Activated CD4-positive, alpha-beta T cell treated with anti-CD3 and anti-CD28 coated beads, Interleukin-2, amount 10 ng/mL, durations not matched to agents 7 days and 5 days (primary cell): ENCODE measurements around the gene ATP6V0A4. TPM values are rescaled to one million over a fixed set of nuclear protein-coding genes. Genes with fewer than 3 reads are reported as not detected.
"Not testable (repeated sequence)": the region's sequence is repeated elsewhere in the genome, so short reads cannot be mapped to it uniquely, and the experiment has no call there.

Experiments
- CTCF ChIA-PET: fragments of 350-600 bp; sonication (Branson Sonifier 250); formaldehyde crosslinking; loops from one replicate; lab custom pipeline; 2021; ENCODE audit warnings: antibody characterized with exemption; lab: Charles Lee
- POLR2A ChIA-PET: fragments of 350-600 bp; sonication (Branson Sonifier 250); formaldehyde crosslinking; loops from one replicate; lab custom pipeline; 2021; ENCODE audit warnings: antibody characterized with exemption; lab: Charles Lee
- DNase-seq: peaks from one replicate; pipeline ENCODE4 v3.0.0-alpha.2; 2020
- H3K27ac Mint-ChIP-seq: one replicate; pipeline ENCODE4 v1.8.0; 2021; ENCODE audit warnings: mild to moderate bottlenecking, moderate library complexity, mixed read lengths
- H3K27me3 Mint-ChIP-seq: one replicate; pipeline ENCODE4 v1.8.0; 2021; ENCODE audit warnings: mixed read lengths
- H3K36me3 Mint-ChIP-seq: one replicate; pipeline ENCODE4 v1.8.0; 2021; ENCODE audit warnings: low read depth, mixed read lengths
- H3K4me1 Mint-ChIP-seq: one replicate; pipeline ENCODE4 v1.8.0; 2021; ENCODE audit warnings: mixed read lengths
- H3K4me3 Mint-ChIP-seq: one replicate; pipeline ENCODE4 v1.8.0; 2021; ENCODE audit warnings: mild to moderate bottlenecking, moderate library complexity, mixed read lengths
- H3K9me3 Mint-ChIP-seq: one replicate; pipeline ENCODE4 v1.8.0; 2021; ENCODE audit warnings: mixed read lengths
- total RNA-seq, 2 experiments: library from RNA; stranded (reverse); gene quantifications; one replicate each; pipeline ENCODE4 v1.2.3, GENCODE V29; 2021

Gene ATP6V0A4
- total RNA-seq, 2 experiments from 2014 or later = not detected

DNA sequence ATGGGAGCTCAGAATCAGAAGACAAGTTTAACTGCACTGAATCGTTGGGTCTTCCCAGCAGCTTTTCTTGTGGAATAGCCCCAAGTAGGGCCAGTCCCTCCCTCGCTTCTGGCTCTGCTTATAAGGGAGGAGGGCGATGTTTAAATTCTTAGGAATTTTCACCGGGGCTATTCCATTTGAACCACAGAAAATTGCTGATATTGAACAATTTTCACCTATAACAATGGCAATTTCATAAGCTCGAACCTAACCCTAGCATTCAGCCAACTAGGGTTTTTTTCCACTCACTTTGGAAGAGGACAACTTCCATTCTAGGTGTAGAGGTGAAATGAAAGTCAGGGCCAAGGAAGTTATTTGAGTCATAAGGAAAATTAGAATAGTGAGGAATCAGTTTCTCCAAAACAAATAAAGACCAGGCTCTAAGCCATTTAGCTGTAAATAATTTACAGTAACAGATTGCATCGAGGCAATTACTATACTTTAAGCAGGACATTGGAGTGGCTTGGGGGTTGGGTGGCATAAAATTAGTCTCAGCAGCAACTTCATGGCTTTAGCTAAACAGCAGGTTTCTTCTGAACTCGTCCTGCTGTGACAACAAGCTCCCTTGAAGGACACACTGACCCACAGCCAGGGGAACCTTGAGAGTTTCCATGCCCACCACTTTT is 1.5 kb upstream of the ATP6V0A4 start:
- CTCF ChIA-PET = no interaction called here
- no peak for DNase-seq

GRCh38 chr7:138798836-138799235 is 840 bp upstream of the ATP6V0A4 start:
- no peak for DNase-seq
- peaks cover 2% of the 10 kb centered on the region for H3K36me3 Mint-ChIP-seq
- H3K27ac Mint-ChIP-seq = no peak overlapping the region
- peaks cover 2% of the 10 kb centered on the region for H3K9me3 Mint-ChIP-seq
- ChIA-PET POLR2A (no interaction called here), CTCF (no interaction called here)
- no peak overlapping the region for H3K4me3 Mint-ChIP-seq
- peaks cover 15% of the 10 kb centered on the region for H3K4me1 Mint-ChIP-seq
- no peaks in the 10 kb centered on the region for H3K27me3 Mint-ChIP-seq

More for the DNA sequence above, 1.5 kb upstream of the ATP6V0A4 start:
- Mint-ChIP-seq H3K4me1 (peaks cover 15% of the 10 kb centered on the region), H3K36me3 (peaks cover 4% of the 10 kb centered on the region), H3K27me3 (no peaks in the 10 kb centered on the region), H3K27ac (no peak overlapping the region), H3K4me3 (no peak overlapping the region), H3K9me3 (peaks cover 2% of the 10 kb centered on the region)
- POLR2A ChIA-PET = no interaction called here

DNA sequence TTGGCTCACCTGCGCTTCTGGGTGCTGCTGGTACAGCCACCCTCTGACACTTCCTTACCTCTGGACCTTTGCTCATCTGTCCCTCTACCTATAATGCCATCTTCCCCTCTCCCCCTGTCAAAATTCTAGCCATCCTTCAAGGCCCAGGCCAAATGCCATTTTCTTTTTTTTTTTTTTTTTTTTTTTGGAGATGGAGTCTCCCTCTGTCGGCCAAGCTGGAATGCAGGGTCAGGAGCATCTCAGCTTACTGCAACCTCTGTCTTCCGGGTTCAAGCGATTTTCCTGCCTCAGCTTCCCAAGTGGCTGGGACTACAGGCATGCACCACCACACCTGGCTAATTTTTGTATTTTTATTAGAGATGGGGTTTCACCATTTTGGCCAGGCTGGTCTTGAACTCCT is 950 bp downstream of the ATP6V0A4 start:
- H3K36me3 Mint-ChIP-seq, DNase-seq, POLR2A ChIA-PET, H3K27ac Mint-ChIP-seq, H3K27me3 Mint-ChIP-seq, H3K9me3 Mint-ChIP-seq, H3K4me3 Mint-ChIP-seq: not testable (repeated sequence)
- CTCF ChIA-PET = interaction anchor here (0.6 to 1.1 kb wide), 3 partner anchors 34 to 157 kb away, joined by 3 read pairs; no protein-coding TSS in a partner anchor
- peaks cover 15% of the 10 kb centered on the region for H3K4me1 Mint-ChIP-seq

DNA sequence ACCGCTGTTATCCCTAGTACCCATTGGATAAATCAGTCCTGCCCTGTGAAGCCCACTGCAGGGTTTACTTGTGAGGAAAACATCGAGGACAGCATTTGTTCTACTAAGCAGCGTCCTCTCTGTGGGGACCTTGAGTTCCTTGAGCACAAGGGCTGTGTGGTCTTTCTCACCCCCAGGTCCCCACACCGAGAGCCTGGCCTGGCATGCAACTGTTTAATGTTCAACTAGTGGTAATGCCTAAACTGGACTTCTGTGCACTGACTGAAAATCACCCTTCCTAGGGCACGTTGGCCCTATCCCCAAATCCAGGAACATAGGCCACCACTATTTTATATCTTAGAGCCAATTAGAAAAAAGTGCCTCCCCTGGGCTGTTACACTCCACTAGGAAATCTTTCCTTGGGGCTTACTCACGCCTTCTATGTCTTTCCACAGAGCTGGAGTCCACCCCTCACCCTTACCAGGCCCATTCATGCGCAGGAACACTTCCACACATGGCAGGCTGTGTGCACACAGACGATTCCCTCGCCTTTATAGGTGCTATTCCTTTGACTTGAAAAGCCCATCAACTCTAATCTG is 1.9 kb downstream of the ATP6V0A4 start:
- Mint-ChIP-seq H3K36me3 (peaks cover 4% of the 10 kb centered on the region), H3K9me3 (peaks cover 4% of the 10 kb centered on the region), H3K27ac (no peak overlapping the region), H3K4me1 (peaks cover 15% of the 10 kb centered on the region), H3K27me3 (peaks cover 2% of the 10 kb centered on the region), H3K4me3 (no peak overlapping the region)
- ChIA-PET POLR2A (no interaction called here), CTCF (no interaction called here)
- no peak for DNase-seq

DNA sequence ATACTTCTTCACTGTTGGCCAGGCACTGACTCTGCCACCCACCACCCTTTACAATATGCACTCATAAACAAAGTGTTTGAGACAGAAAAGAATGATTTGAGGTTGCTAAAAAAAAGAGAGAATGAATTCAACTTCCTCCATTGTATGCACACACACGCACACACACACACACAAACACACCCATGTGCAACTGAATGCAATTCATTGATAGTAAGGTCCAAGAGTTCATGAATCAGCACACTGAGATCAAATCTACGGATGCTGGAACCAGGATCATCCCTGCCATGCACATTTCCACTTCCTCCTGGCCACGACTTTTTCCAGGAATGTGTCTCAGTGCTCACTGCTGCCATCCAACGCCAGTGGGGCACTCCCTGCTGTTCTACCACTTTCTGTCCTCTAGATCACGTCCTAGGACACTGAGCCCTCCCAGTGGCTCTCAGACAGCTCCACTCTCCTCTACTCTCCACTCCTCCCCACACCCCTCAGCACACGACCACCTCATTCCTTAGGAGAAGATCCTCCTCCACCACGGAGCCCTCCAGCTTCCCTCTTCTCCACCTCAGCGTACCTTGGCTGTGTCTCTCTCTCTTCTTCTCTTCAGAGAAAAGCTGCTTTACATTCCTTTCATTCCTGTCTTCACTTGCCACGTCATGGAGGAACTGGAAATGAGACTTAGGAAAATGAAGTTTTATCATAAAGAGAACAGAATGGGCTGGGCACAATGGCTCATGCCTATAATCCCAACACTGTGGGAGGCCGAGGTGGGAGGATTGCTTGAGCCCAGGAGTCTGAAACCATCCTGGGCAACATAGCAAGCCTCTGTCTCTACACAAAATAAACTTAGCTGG is 12.2 kb downstream of the ATP6V0A4 start:
- ChIA-PET CTCF (interaction anchor here (0.6 to 1.2 kb wide), 2 partner anchors 9 to 257 kb away, joined by 3 read pairs; no protein-coding TSS in a partner anchor), POLR2A (no interaction called here)
- no peak for DNase-seq
- H3K36me3 Mint-ChIP-seq = peaks cover 2% of the 10 kb centered on the region
- H3K4me3 Mint-ChIP-seq = no peak overlapping the region
- H3K4me1 Mint-ChIP-seq = no peaks in the 10 kb centered on the region
- H3K9me3 Mint-ChIP-seq = peaks cover 17% of the 10 kb centered on the region
- H3K27ac Mint-ChIP-seq = no peak overlapping the region
- H3K27me3 Mint-ChIP-seq = peaks cover 6% of the 10 kb centered on the region

- H3K27me3 Mint-ChIP-seq = peaks cover 5% of the 10 kb centered on the region
- peaks cover 2% of the 10 kb centered on the region for H3K36me3 Mint-ChIP-seq
- H3K4me1 Mint-ChIP-seq = no peaks in the 10 kb centered on the region
- no peak overlapping the region for H3K27ac Mint-ChIP-seq
- H3K9me3 Mint-ChIP-seq = peaks cover 14% of the 10 kb centered on the region
- H3K4me3 Mint-ChIP-seq = no peak overlapping the region
- CTCF ChIA-PET = no interaction called here
- DNase-seq = no peak
- POLR2A ChIA-PET = no interaction called here
Measured at GRCh38 chr7:138784692-138785091, 13.3 kb downstream of the ATP6V0A4 start.

DNA sequence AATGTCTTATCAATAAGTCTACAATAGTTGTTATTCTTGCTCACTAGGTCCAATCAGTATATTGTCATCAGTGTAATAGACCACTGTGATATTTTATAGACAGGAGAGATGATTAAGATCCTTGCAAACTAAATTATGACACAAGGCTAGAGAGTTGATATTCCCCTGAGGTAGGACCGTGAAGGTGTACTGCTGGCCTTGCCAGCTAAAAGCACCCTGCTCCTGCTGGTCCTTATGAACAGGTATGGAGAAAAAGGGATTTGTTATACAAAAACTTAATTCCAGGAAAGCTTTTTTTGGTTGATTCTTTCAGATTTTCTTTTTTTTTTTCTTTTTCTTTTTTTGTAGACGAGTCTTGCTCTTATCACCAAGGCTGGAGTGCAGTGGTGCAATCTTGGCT is 17.0 kb downstream of the ATP6V0A4 start:
- Mint-ChIP-seq H3K27me3 (peaks cover 2% of the 10 kb centered on the region), H3K27ac (no peak overlapping the region), H3K4me3 (no peak overlapping the region), H3K9me3 (peaks cover 3% of the 10 kb centered on the region), H3K4me1 (no peaks in the 10 kb centered on the region), H3K36me3 (no peaks in the 10 kb centered on the region)
- CTCF ChIA-PET = no interaction called here
- no peak for DNase-seq
- POLR2A ChIA-PET = no interaction called here

DNA sequence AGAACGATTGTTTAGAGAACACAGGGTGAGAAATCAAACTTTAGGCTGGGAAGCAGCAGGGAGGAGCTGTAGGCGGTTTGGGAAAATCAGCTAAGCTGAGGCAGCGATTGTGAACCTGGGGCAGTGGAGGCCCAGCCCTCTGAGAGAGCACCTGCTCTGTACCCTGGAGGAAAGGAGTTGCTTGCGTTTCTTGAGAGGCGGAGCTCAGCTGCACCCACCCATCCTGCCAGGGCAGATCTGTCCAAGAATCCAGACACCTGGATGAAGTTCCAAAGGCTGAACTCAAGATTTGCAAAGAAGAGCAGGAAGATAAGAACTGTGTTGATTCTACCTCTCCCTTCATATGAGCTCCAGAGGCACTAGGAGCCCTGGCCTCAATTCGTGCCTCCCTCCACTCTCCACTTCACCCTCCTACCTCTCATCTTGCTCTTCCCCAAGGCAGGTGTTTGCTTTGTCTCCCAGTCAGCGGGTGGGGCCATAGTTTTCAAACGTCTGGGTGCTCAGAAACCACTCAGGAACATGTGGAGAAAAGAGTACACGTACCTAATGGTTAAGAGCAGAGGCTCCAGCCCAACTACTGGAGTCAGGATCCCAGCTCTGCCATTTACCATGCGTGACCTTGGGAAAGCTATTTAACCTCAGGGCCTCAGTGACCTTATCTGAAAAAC is 21.7 kb downstream of the ATP6V0A4 start:
- POLR2A ChIA-PET = interaction anchor here (0.6 kb wide), 1 partner anchor 876 kb away, joined by 3 read pairs; no protein-coding TSS in a partner anchor
- no peaks in the 10 kb centered on the region for H3K9me3 Mint-ChIP-seq
- H3K4me3 Mint-ChIP-seq = no peak overlapping the region
- no peaks in the 10 kb centered on the region for H3K36me3 Mint-ChIP-seq
- no peaks in the 10 kb centered on the region for H3K27me3 Mint-ChIP-seq
- H3K27ac Mint-ChIP-seq = peak overlapping the region; percentile 65
- no peak for DNase-seq
- no peaks in the 10 kb centered on the region for H3K4me1 Mint-ChIP-seq
- CTCF ChIA-PET = interaction anchor here (0.6 kb wide), 1 partner anchor 318 kb away, joined by 3 read pairs; no protein-coding TSS in a partner anchor

- no peaks in the 10 kb centered on the region for H3K9me3 Mint-ChIP-seq
- no peak overlapping the region for H3K4me3 Mint-ChIP-seq
- POLR2A ChIA-PET = no interaction called here
- peaks cover 5% of the 10 kb centered on the region for H3K4me1 Mint-ChIP-seq
- no peak for DNase-seq
- H3K27me3 Mint-ChIP-seq = no peaks in the 10 kb centered on the region
- no peaks in the 10 kb centered on the region for H3K36me3 Mint-ChIP-seq
- CTCF ChIA-PET = no interaction called here
- no peak overlapping the region for H3K27ac Mint-ChIP-seq
Measured at GRCh38 chr7:138773817-138774216, 24.2 kb downstream of the ATP6V0A4 start.

DNA sequence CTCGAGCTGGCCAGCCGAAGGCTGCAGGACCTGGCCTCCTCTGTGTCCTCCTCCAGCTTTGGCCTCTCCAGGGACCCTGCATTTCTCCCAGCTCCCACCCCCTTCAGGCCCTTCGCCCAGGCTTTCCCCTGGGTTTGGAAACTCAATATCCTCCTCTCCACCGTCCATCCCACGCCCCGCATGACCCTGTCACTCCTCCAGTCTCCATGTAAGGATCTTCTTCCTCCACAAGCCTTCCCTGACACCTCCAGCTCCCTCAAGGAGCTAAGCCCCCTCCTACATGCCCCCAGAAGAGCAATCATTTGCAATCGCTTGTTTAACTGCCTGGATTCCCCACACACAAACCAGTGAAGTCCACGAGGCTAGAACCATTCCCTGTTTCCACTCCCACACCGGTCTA is 24.8 kb downstream of the ATP6V0A4 start:
- Mint-ChIP-seq H3K4me1 (peaks cover 5% of the 10 kb centered on the region), H3K9me3 (no peaks in the 10 kb centered on the region), H3K27me3 (no peaks in the 10 kb centered on the region), H3K4me3 (no peak overlapping the region), H3K27ac (no peak overlapping the region), H3K36me3 (no peaks in the 10 kb centered on the region)
- POLR2A ChIA-PET = interaction anchor here (0.7 kb wide), 1 partner anchor 102 kb away, joined by 3 read pairs; no protein-coding TSS in a partner anchor
- no peak for DNase-seq
- CTCF ChIA-PET = interaction anchor here (0.6 kb wide), 1 partner anchor 21 kb away, joined by 3 read pairs; no protein-coding TSS in a partner anchor

- POLR2A ChIA-PET = no interaction called here
- Mint-ChIP-seq H3K27ac (no peak overlapping the region), H3K36me3 (no peaks in the 10 kb centered on the region), H3K4me3 (no peak overlapping the region), H3K9me3 (no peaks in the 10 kb centered on the region), H3K4me1 (peaks cover 5% of the 10 kb centered on the region), H3K27me3 (no peaks in the 10 kb centered on the region)
- CTCF ChIA-PET = no interaction called here
- DNase-seq = no peak
Measured at GRCh38 chr7:138770904-138771303, 27.1 kb downstream of the ATP6V0A4 start.

DNA sequence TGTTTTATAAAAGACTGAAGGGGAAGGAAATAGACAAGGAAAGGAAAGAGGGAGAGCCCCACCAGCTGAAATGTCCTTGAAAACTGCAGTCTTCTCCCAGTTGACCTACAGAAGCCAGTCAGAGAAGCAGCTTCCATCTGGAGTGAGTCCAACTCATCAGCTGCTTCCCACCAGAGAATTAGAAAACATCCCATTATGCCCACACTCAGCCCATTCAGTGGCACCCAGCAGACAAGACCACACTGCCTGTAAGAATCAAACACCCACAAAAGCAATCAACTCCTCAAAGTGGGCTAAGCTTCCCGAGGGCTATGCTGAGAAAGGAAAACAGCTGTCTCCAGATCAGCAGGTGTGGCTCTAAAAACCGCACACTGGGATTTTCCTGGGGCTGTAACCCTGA is 29.8 kb downstream of the ATP6V0A4 start:
- Mint-ChIP-seq H3K27me3 (no peaks in the 10 kb centered on the region), H3K36me3 (no peaks in the 10 kb centered on the region), H3K4me3 (no peak overlapping the region), H3K9me3 (no peaks in the 10 kb centered on the region), H3K27ac (no peak overlapping the region), H3K4me1 (peaks cover 5% of the 10 kb centered on the region)
- CTCF ChIA-PET = interaction anchor here (0.7 to 1.3 kb wide), 3 partner anchors 9 to 50 kb away, joined by 3 to 4 read pairs (median 3); no protein-coding TSS in a partner anchor
- no peak for DNase-seq
- POLR2A ChIA-PET = no interaction called here
